ENCODE results near the gene SLC9A8. TPM values are rescaled to one million over a fixed set of nuclear protein-coding genes. Genes with fewer than 3 reads are reported as not detected.

SLC9A8 gene
- total and polyA plus RNA-seq, 12 donors = 3.3 to 8.7 (median 6.9) TPM

DNA sequence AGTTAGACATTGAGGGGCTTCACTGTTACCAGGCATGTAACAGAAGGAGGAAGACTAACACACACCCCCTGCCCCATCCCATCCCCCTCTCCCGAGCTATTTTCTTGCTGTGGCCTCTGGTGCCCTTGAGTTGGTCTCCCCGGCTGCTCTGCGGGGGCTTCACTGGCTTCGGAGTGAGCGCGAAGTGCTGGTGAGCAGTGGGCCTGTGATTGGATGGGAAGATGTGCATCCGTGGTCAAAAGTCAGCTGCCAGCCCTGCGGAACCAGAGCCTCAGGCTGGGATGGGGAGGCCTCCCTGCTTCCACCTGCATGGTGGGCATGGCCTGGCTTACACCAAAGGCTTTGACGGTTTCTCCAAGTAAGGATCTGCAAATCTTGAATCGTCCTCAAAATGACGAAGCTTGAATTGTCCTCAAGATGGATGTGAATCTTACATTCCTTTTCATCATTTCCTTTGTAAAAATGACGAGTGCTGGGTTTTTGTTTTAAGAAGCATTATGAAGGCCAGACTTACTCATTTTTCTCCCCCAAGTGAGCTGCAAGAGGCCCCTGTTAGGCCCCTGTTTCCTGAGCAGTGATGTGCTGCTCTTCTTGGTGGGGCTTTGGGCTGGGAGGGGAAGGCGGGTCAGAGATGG lies 79.0 kb downstream of the SLC9A8 start:
- intact Hi-C loops (cut with DNase I) = no loop called here
- DNase-seq = no peak
- Histone ChIP-seq H3K27ac (peak overlapping the region in 1 of 10 donors; percentile 25), H3K4me3 (no peak overlapping the region), H3K9me3 (no peaks in the 10 kb centered on the region), H3K4me1 (peaks cover 27 to 83% (median 67%) of the 10 kb centered on the region in 9 donors), H3K27me3 (no peaks in the 10 kb centered on the region), H3K36me3 (peaks cover 0 to 30% (median 0%) of the 10 kb centered on the region in 9 donors)
- no peak for TF ChIP-seq CTCF (IDR thresholded peaks at IDR 0.05)
- no peak for ATAC-seq
- 84 to 91% methylated on average over 13 of the region's 13 CpGs for WGBS, 2 donors

- 70 to 76% methylated on average over 9 of the region's 9 CpGs for WGBS, 2 donors
- H3K27me3 ChIP-seq = no peaks in the 10 kb centered on the region
- H3K36me3 ChIP-seq = peaks cover 0 to 24% (median 0%) of the 10 kb centered on the region in 9 donors
- no peak for DNase-seq
- H3K9me3 ChIP-seq = no peaks in the 10 kb centered on the region
- peaks cover 25 to 83% (median 60%) of the 10 kb centered on the region in 9 donors for H3K4me1 ChIP-seq
- ATAC-seq = peak in 4 of 8 donors; percentile 3 to 19 (median 13)
- no peak overlapping the region for H3K4me3 ChIP-seq
- H3K27ac ChIP-seq = peak overlapping the region in 8 of 10 donors; percentile 18 to 77 (median 72)
- intact Hi-C loops (cut with DNase I) = no loop called here
- TF ChIP-seq CTCF (IDR thresholded peaks at IDR 0.05) = no peak
Measured at GRCh38 chr20:49892260-49892659, 79.6 kb downstream of the SLC9A8 start.

GRCh38 chr20:49892817-49893216 lies 80.2 kb downstream of the SLC9A8 start:
- H3K27me3 ChIP-seq = no peaks in the 10 kb centered on the region
- DNase-seq (peak; percentile 54 to 56), ATAC-seq (peak; percentile 80 to 93 (median 86))
- TF ChIP-seq CTCF (IDR thresholded peaks at IDR 0.05) = no peak
- peak overlapping the region in 7 of 10 donors; percentile 15 to 31 (median 29) for H3K4me3 ChIP-seq
- no peaks in the 10 kb centered on the region for H3K9me3 ChIP-seq
- peak overlapping the region in 9 of 10 donors; percentile 18 to 77 (median 71) for H3K27ac ChIP-seq
- 20 to 31% methylated on average over 11 of the region's 11 CpGs for WGBS, 2 donors
- H3K36me3 ChIP-seq = peaks cover 0 to 18% (median 0%) of the 10 kb centered on the region in 9 donors
- intact Hi-C loops (cut with DNase I) = no loop called here
- H3K4me1 ChIP-seq = peaks cover 25 to 77% (median 55%) of the 10 kb centered on the region in 9 donors

DNA sequence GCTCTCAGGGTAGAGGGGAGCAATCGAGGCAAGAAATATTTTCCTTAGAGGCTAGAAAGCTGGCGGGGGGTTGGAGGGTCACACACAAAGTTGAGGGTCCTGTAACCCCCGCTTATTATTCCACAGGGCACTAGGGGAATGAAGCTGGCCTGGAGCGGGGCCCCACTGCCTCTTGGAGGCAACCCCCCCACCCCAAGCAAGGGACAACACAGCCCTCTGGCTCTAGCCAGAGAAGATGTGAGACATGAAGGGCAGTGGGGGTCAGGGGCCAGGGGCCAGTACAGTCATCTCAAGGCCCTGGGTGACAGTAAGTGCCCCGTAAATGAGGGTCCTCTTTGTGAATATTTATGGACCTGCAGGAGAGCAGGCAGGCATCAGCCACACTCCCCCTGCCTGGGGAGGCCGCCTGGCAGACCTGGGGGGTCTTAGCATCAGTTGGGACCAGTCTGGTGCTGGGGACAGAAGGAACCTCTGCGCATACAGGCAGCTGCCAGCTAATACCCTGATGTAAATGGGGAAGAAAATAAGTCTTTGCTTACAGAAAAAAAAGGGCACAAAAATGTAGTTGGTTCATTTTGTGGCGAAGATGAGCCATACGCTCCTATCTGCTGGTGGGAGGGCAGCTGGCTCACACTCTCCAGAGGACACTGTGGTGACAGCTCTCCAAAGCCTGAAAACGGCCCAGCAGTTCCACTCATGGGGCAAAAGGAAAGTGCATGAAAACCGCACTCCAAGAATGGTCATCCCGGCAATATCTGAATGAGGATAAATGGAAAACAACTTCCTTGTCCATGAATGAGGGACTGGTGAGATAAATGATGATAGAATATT lies 80.8 kb downstream of the SLC9A8 start:
- Histone ChIP-seq H3K9me3 (no peaks in the 10 kb centered on the region), H3K27me3 (no peaks in the 10 kb centered on the region), H3K4me1 (peaks cover 23 to 71% (median 48%) of the 10 kb centered on the region in 9 donors), H3K27ac (peak overlapping the region in 9 of 10 donors; percentile 18 to 77 (median 71)), H3K36me3 (peaks cover 0 to 13% (median 0%) of the 10 kb centered on the region in 9 donors), H3K4me3 (peak overlapping the region in 8 of 10 donors; percentile 7 to 31 (median 24))
- 59 to 68% methylated on average over 12 of the region's 12 CpGs for WGBS, 2 donors
- DNase-seq (no peak), ATAC-seq (peak in 6 of 8 donors; percentile 13 to 65 (median 60))
- intact Hi-C loops (cut with DNase I) = no loop called here
- no peak for TF ChIP-seq CTCF (IDR thresholded peaks at IDR 0.05)

Data from heart right ventricle (tissue), 16 donors.